Measurements from ENCODE around the gene CYBRD1. TPM values are rescaled to one million over a fixed set of nuclear protein-coding genes. Genes with fewer than 3 reads are reported as not detected.

Gene CYBRD1
- total and polyA plus RNA-seq, 3 donors from 2014 or later: 53.1 to 60.1 (median 53.5) TPM

DNA sequence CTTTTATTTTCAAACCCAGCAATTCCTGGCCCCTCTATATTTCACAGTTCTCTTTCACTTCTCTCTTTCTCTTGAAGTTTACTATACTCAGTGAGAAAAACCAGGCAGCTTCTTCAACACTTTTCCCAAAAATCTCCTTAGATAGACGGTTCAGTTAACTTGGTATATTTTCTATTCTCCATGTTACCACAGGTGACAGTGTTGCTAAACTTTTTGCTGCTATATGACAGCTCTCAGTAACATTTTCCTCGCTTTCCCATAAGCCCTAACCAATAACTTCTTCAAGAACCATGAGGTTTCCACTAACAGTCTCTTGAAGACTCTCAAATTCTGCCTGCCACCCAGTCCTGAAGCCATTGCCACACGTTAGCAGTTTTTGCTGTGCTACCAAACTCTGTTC lies 45.8 kb downstream of the CYBRD1 start:
- no peak for DNase-seq
- no peak for TF ChIP-seq CTCF (IDR thresholded peaks at IDR 0.05)
- TF ChIP-seq POLR2A (IDR thresholded peaks at IDR 0.05): no peak
- no peaks in the 10 kb centered on the region for H3K9me3 ChIP-seq
- H3K27ac ChIP-seq: no peak overlapping the region
- no peak overlapping the region for H3K4me3 ChIP-seq
- no peaks in the 10 kb centered on the region for H3K4me1 ChIP-seq
- 50 to 76% methylated on average over 3 of the region's 3 CpGs for WGBS, 2 donors
- H3K27me3 ChIP-seq: no peaks in the 10 kb centered on the region
- H3K36me3 ChIP-seq (ENCODE audit: low read depth, missing control alignments): no peaks in the 10 kb centered on the region
- intact Hi-C loops (cut with DNase I; ENCODE audit: low total_unique reads): no loop called here

DNA sequence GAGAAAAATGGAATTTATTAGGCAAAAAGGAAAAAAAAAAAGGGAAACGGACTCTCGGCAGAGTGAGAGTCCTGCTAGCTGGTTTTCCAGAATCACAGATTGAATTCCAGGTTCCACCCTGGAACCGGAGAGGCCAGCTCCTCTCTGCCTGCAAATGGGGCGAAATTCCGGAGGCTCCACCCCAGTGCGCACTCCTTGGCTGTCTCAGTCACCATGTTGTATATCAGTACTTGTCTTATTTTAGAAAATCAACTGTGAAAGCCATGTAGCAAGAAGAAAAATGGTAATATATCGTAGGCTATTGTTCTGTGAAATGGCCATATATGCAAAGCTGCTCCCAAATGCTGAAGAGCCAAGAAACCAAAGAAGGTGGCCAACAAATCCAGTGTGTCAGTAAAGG lies 49.4 kb downstream of the CYBRD1 start:
- WGBS, 2 donors: 76 to 78% methylated on average over 7 of the region's 7 CpGs
- no peak for TF ChIP-seq CTCF (IDR thresholded peaks at IDR 0.05)
- no peak for TF ChIP-seq POLR2A (IDR thresholded peaks at IDR 0.05)
- no peak for DNase-seq
- Histone ChIP-seq H3K4me3 (no peak overlapping the region), H3K27ac (no peak overlapping the region), H3K4me1 (no peaks in the 10 kb centered on the region), H3K36me3 (ENCODE audit: low read depth, missing control alignments) (no peaks in the 10 kb centered on the region), H3K27me3 (no peaks in the 10 kb centered on the region), H3K9me3 (no peaks in the 10 kb centered on the region)
- intact Hi-C loops (cut with DNase I; ENCODE audit: low total_unique reads): loop anchor here (10.0 kb wide), 1 partner anchor 543 kb away; no protein-coding TSS in a partner anchor

- DNase-seq: peak; percentile 91
- WGBS, 2 donors: 14 to 15% methylated on average over 21 of the region's 21 CpGs
- TF ChIP-seq CTCF (IDR thresholded peaks at IDR 0.05) (peak; percentile 91 to 98 (median 94)), POLR2A (IDR thresholded peaks at IDR 0.05) (no peak)
- Histone ChIP-seq H3K9me3 (no peaks in the 10 kb centered on the region), H3K27me3 (no peaks in the 10 kb centered on the region), H3K4me3 (peak overlapping the region in 1 of 2 donors; percentile 13), H3K4me1 (no peaks in the 10 kb centered on the region), H3K36me3 (ENCODE audit: low read depth, missing control alignments) (no peaks in the 10 kb centered on the region), H3K27ac (no peak overlapping the region)
- intact Hi-C loops (cut with DNase I; ENCODE audit: low total_unique reads): loop anchor here (10.0 kb wide), 1 partner anchor 541 kb away; no protein-coding TSS in a partner anchor
These were observed 52.0 kb downstream of the CYBRD1 start for GRCh38 chr2:171574149-171574795.

DNA sequence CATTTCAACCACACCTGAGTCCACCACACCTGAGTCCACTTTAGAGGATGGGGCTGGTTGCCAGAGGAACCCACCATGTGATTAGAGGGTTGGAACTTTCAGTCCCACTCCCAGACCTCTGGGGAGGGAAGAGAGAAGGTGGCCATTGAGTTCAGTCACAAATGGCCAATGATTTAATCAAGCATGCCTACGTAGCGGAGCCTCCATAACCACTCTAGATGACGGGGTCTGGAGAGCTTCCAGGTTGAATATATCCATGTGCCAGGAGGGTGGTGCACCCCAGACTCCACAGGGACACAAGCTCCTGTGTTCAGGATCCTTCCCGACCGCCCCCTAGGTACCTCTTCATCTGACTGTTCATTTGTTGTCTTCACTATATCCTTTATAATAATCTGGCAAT lies 53.3 kb downstream of the CYBRD1 start:
- intact Hi-C loops (cut with DNase I; ENCODE audit: low total_unique reads): loop anchor here (10.0 kb wide), 1 partner anchor 539 kb away; no protein-coding TSS in a partner anchor
- DNase-seq: no peak

More for the DNA sequence above, 53.3 kb downstream of the CYBRD1 start:
- Histone ChIP-seq H3K4me1 (no peaks in the 10 kb centered on the region), H3K36me3 (ENCODE audit: low read depth, missing control alignments) (no peaks in the 10 kb centered on the region), H3K9me3 (no peaks in the 10 kb centered on the region), H3K4me3 (no peak overlapping the region), H3K27me3 (no peaks in the 10 kb centered on the region), H3K27ac (no peak overlapping the region)
- TF ChIP-seq POLR2A (IDR thresholded peaks at IDR 0.05) (no peak), CTCF (IDR thresholded peaks at IDR 0.05) (no peak)
- WGBS, 2 donors: 77 to 96% methylated on average over 5 of the region's 5 CpGs

Measured in testis (tissue), 3 donors.